Mesendoderm (in vitro differentiated cells): ENCODE data around the gene PATL2.
"Not testable (repeated sequence)": the region's sequence is repeated elsewhere in the genome, so short reads cannot be mapped to it uniquely, and the experiment has no call there.

ENCODE experiments used
- DNase-seq: peaks from one replicate; pipeline ENCODE4 v3.0.0; 2013
- H2AK5ac ChIP-seq: 2 replicates; pipeline ENCODE4 v1.6.1; 2013; ENCODE audit warnings: low read length, inconsistent platforms
- H2BK120ac ChIP-seq: 2 replicates; pipeline ENCODE4 v1.6.1; 2013; ENCODE audit warnings: low read depth, mild to moderate bottlenecking, low read length, moderate library complexity, mixed read lengths
- H2BK15ac ChIP-seq: replicated peaks from 2 replicates; pipeline ENCODE4 v1.6.1; 2013; ENCODE audit warnings: low read depth, mild to moderate bottlenecking, moderate library complexity
- H2BK5ac ChIP-seq: 2 replicates; pipeline ENCODE4 v1.6.1; 2013; ENCODE audit warnings: low read length, inconsistent platforms
- H3K18ac ChIP-seq: 2 replicates; pipeline ENCODE4 v1.6.1; 2013; ENCODE audit warnings: mild to moderate bottlenecking, low read length, mixed read lengths
- H3K23ac ChIP-seq: one replicate; pipeline ENCODE4 v1.6.1; 2013; ENCODE audit warnings: low read length
- H3K27ac ChIP-seq: 2 replicates; pipeline ENCODE4 v1.5.1; 2013; ENCODE audit warnings: low read depth, mild to moderate bottlenecking, inconsistent platforms, low read length, moderate library complexity
- H3K27me3 ChIP-seq: 2 replicates; pipeline ENCODE4 v1.6.1; 2013; ENCODE audit warnings: low read length, control low read depth, mild to moderate bottlenecking, inconsistent platforms; ENCODE audit not compliant: insufficient read depth, poor library complexity
- H3K36me3 ChIP-seq: 2 replicates; pipeline ENCODE4 v1.6.1; 2013; ENCODE audit warnings: low read length, inconsistent platforms; ENCODE audit not compliant: control insufficient read depth, insufficient read depth
- H3K4ac ChIP-seq: one replicate; pipeline ENCODE4 v1.6.1; 2013; ENCODE audit warnings: low read depth, mild to moderate bottlenecking, low read length, moderate library complexity
- H3K4me1 ChIP-seq: 2 replicates; pipeline ENCODE4 v1.6.1; 2013; ENCODE audit warnings: low read depth, low read length, inconsistent platforms; ENCODE audit not compliant: control insufficient read depth
- H3K4me2 ChIP-seq: 2 replicates; pipeline ENCODE4 v1.6.1; 2013; ENCODE audit warnings: low read length
- H3K4me3 ChIP-seq: 2 replicates; pipeline ENCODE4 v1.5.1; 2013; ENCODE audit warnings: mild to moderate bottlenecking, low read length
- H3K56ac ChIP-seq: one replicate; pipeline ENCODE4 v1.6.1; 2013; ENCODE audit warnings: low read length
- H3K79me1 ChIP-seq: 2 replicates; pipeline ENCODE4 v1.6.1; 2013; ENCODE audit warnings: low read length, inconsistent platforms
- H3K79me2 ChIP-seq: 2 replicates; pipeline ENCODE4 v1.6.1; 2013; ENCODE audit warnings: mild to moderate bottlenecking, low read length; ENCODE audit not compliant: control insufficient read depth, insufficient read depth
- H3K9ac ChIP-seq: 2 replicates; pipeline ENCODE4 v1.6.1; 2013; ENCODE audit warnings: low read length, inconsistent platforms
- H4K5ac ChIP-seq: one replicate; pipeline ENCODE4 v1.6.1; 2013; ENCODE audit warnings: low read length
- H4K8ac ChIP-seq: one replicate; pipeline ENCODE4 v1.6.1; 2013; ENCODE audit warnings: low read depth, mild to moderate bottlenecking, control low read depth, low read length, moderate library complexity
- WGBS: extraction: QIAGEN DNeasy Blood & Tissue Kit; methylation state at CpG from one replicate; pipeline ENCODE4 v1.1.7; 2013; ENCODE audit warnings: low lambda C conversion rate, missing lambda C conversion rate; ENCODE audit not compliant: insufficient coverage; ENCODE audit errors: extremely low coverage; 5-methylcytosine and 5-hydroxymethylcytosine counted together

PATL2 gene

GRCh38 chr15:44700676-44701075, 10.4 kb downstream of the PATL2 start:
- not testable (repeated sequence) for H3K18ac ChIP-seq, H3K79me1 ChIP-seq, H3K4me3 ChIP-seq, H2BK15ac ChIP-seq, H3K4ac ChIP-seq, H3K79me2 ChIP-seq, H4K5ac ChIP-seq, H3K4me2 ChIP-seq, H3K56ac ChIP-seq, H2BK120ac ChIP-seq, H2BK5ac ChIP-seq, H3K27ac ChIP-seq, H4K8ac ChIP-seq, DNase-seq, H3K36me3 ChIP-seq, H3K27me3 ChIP-seq, H3K4me1 ChIP-seq, H3K9ac ChIP-seq, H3K23ac ChIP-seq, H2AK5ac ChIP-seq

GRCh38 chr15:44698641-44699040, 12.5 kb downstream of the PATL2 start:
- Histone ChIP-seq H3K27me3 (no peaks in the 10 kb centered on the region), H3K79me1 (no peaks in the 10 kb centered on the region), H2BK120ac (no peak overlapping the region), H2BK5ac (no peak overlapping the region), H3K4me2 (no peak overlapping the region), H3K79me2 (no peaks in the 10 kb centered on the region), H3K23ac (no peak overlapping the region), H3K27ac (no peak overlapping the region), H3K9ac (no peak overlapping the region), H2AK5ac (no peak overlapping the region), H3K56ac (no peak overlapping the region), H3K4ac (no peak overlapping the region), H3K4me1 (no peaks in the 10 kb centered on the region), H3K4me3 (no peak overlapping the region), H2BK15ac (no peak overlapping the region), H3K36me3 (no peaks in the 10 kb centered on the region), H4K8ac (no peak overlapping the region), H4K5ac (no peak overlapping the region), H3K18ac (no peak overlapping the region)
- WGBS = no CpG with 5 or more reads among the region's 2 CpGs
- DNase-seq = no peak

GRCh38 chr15:44697014-44697413, 14.1 kb downstream of the PATL2 start:
- Histone ChIP-seq H3K4me1 (no peaks in the 10 kb centered on the region), H2BK15ac (no peak overlapping the region), H3K36me3 (no peaks in the 10 kb centered on the region), H2BK5ac (no peak overlapping the region), H3K18ac (no peak overlapping the region), H2BK120ac (no peak overlapping the region), H3K4ac (no peak overlapping the region), H3K79me1 (no peaks in the 10 kb centered on the region), H3K56ac (no peak overlapping the region), H3K4me3 (no peak overlapping the region), H3K4me2 (no peak overlapping the region), H3K9ac (no peak overlapping the region), H3K27ac (no peak overlapping the region), H3K23ac (no peak overlapping the region), H4K5ac (no peak overlapping the region), H3K27me3 (no peaks in the 10 kb centered on the region), H4K8ac (no peak overlapping the region), H3K79me2 (no peaks in the 10 kb centered on the region), H2AK5ac (no peak overlapping the region)
- no peak for DNase-seq

GRCh38 chr15:44695294-44695693, 15.8 kb downstream of the PATL2 start:
- Histone ChIP-seq H3K79me1 (no peaks in the 10 kb centered on the region), H3K27ac (no peak overlapping the region), H3K9ac (no peak overlapping the region), H3K36me3 (no peaks in the 10 kb centered on the region), H2BK120ac (no peak overlapping the region), H3K18ac (no peak overlapping the region), H3K79me2 (no peaks in the 10 kb centered on the region), H2AK5ac (no peak overlapping the region), H3K4me3 (no peak overlapping the region), H3K4ac (no peak overlapping the region), H2BK5ac (no peak overlapping the region), H3K27me3 (no peaks in the 10 kb centered on the region), H3K4me1 (no peaks in the 10 kb centered on the region), H4K5ac (no peak overlapping the region), H3K23ac (no peak overlapping the region), H4K8ac (no peak overlapping the region), H3K4me2 (no peak overlapping the region), H2BK15ac (no peak overlapping the region), H3K56ac (no peak overlapping the region)
- no peak for DNase-seq
- WGBS = no CpG with 5 or more reads among the region's 3 CpGs

GRCh38 chr15:44694416-44694815, 16.7 kb downstream of the PATL2 start:
- no peak overlapping the region for H2BK120ac ChIP-seq
- H3K36me3 ChIP-seq = no peaks in the 10 kb centered on the region
- no peak overlapping the region for H3K4me3 ChIP-seq
- H3K18ac ChIP-seq = no peak overlapping the region
- H4K8ac ChIP-seq = no peak overlapping the region
- H3K4ac ChIP-seq = no peak overlapping the region
- no peak overlapping the region for H3K9ac ChIP-seq
- H3K23ac ChIP-seq = no peak overlapping the region
- no peak overlapping the region for H4K5ac ChIP-seq
- no peaks in the 10 kb centered on the region for H3K79me1 ChIP-seq
- H3K4me2 ChIP-seq = no peak overlapping the region
- H3K27ac ChIP-seq = no peak overlapping the region
- WGBS = no CpG with 5 or more reads among the region's 4 CpGs
- H3K56ac ChIP-seq = no peak overlapping the region
- no peak overlapping the region for H2AK5ac ChIP-seq
- no peak for DNase-seq
- H3K27me3 ChIP-seq = no peaks in the 10 kb centered on the region
- H3K4me1 ChIP-seq = no peaks in the 10 kb centered on the region
- no peak overlapping the region for H2BK5ac ChIP-seq
- H3K79me2 ChIP-seq = no peaks in the 10 kb centered on the region
- no peak overlapping the region for H2BK15ac ChIP-seq

- H2BK120ac ChIP-seq = no peak overlapping the region
- H2BK5ac ChIP-seq = no peak overlapping the region
- no peak overlapping the region for H3K4ac ChIP-seq
- no peak overlapping the region for H3K4me3 ChIP-seq
- H3K79me2 ChIP-seq = no peaks in the 10 kb centered on the region
- DNase-seq = no peak
- no peaks in the 10 kb centered on the region for H3K36me3 ChIP-seq
- no CpG with 5 or more reads among the region's 1 CpG for WGBS
- no peak overlapping the region for H3K56ac ChIP-seq
- no peak overlapping the region for H2BK15ac ChIP-seq
- no peak overlapping the region for H3K9ac ChIP-seq
- H4K8ac ChIP-seq = no peak overlapping the region
- H4K5ac ChIP-seq = no peak overlapping the region
- no peak overlapping the region for H3K4me2 ChIP-seq
- no peak overlapping the region for H3K27ac ChIP-seq
- no peaks in the 10 kb centered on the region for H3K27me3 ChIP-seq
- no peaks in the 10 kb centered on the region for H3K4me1 ChIP-seq
- no peak overlapping the region for H3K18ac ChIP-seq
- H2AK5ac ChIP-seq = no peak overlapping the region
- no peak overlapping the region for H3K23ac ChIP-seq
- H3K79me1 ChIP-seq = no peaks in the 10 kb centered on the region
Measured at GRCh38 chr15:44692659-44693058, 18.5 kb downstream of the PATL2 start.
